Activated T-helper 2 cell treated with anti-CD3 and anti-CD28 coated beads, Interferon-gamma antibody, Interleukin-2, Interleukin-4, amounts not matched to agents 10 μg/mL and 5 μg/mL and 100 μg/mL, durations not matched to agents 14 hours and 24 hours and 36 hours (primary cell): ENCODE data around the gene POU5F1. TPM values are rescaled to one million over a fixed set of nuclear protein-coding genes. Genes with fewer than 3 reads are reported as not detected.

Experiments used
- DNase-seq: peaks from one replicate; pipeline ENCODE4 v3.0.0; 2021; ENCODE audit warnings: low spot score
- H3K27ac Mint-ChIP-seq: one replicate; pipeline ENCODE4 v1.8.0; 2021; ENCODE audit warnings: mixed read lengths
- H3K27me3 Mint-ChIP-seq: one replicate; pipeline ENCODE4 v1.8.0; 2021; ENCODE audit warnings: low read depth, mixed read lengths
- H3K36me3 Mint-ChIP-seq: one replicate; pipeline ENCODE4 v1.8.0; 2021; ENCODE audit warnings: low read depth, mixed read lengths
- H3K4me1 Mint-ChIP-seq: one replicate; pipeline ENCODE4 v1.8.0; 2021; ENCODE audit warnings: low read depth, mixed read lengths
- H3K4me3 Mint-ChIP-seq: one replicate; pipeline ENCODE4 v1.8.0; 2021; ENCODE audit warnings: low read depth, mild to moderate bottlenecking, moderate library complexity, mixed read lengths
- H3K9me3 Mint-ChIP-seq: one replicate; pipeline ENCODE4 v1.8.0; 2021; ENCODE audit warnings: mixed read lengths
- intact Hi-C: fragments of 100-400 bp; cut with micrococcal nuclease; formaldehyde crosslinking; loops from one replicate; pipeline ENCODE4 v1.15.1; 2023
- total RNA-seq: library from RNA; stranded (reverse); gene quantifications from 2 replicates; pipeline ENCODE4 v1.2.3, GENCODE V29; 2022

Gene POU5F1
- total RNA-seq, 1 donor from 2014 or later = not detected

DNA sequence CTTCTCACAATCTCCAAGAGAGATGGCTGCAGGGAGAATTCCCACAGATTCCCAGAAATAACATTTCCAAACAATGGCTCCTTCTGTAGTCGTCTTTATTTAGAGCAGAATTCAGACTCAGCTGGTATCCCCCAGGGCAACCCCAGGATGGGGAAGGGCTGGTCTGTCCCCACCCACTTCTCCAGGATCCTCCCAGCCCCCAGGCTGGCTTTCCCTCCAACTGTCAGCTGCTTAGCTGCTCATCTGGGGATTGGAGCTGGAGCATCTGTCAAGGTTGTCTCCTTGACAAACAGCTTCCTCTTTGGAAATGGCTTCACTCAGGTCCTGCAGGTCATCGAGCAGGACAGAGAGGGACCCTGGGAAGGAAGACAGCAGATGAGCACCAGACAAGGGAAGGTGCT, 28.1 kb downstream of the POU5F1 start:
- H3K4me3 Mint-ChIP-seq = no peak overlapping the region
- peaks cover 3% of the 10 kb centered on the region for H3K4me1 Mint-ChIP-seq
- H3K9me3 Mint-ChIP-seq = no peaks in the 10 kb centered on the region
- peaks cover 2% of the 10 kb centered on the region for H3K27me3 Mint-ChIP-seq
- peaks cover 12% of the 10 kb centered on the region for H3K36me3 Mint-ChIP-seq
- no peak for DNase-seq
- intact Hi-C loops = no loop called here
- H3K27ac Mint-ChIP-seq = no peak overlapping the region

- H3K9me3 Mint-ChIP-seq = no peaks in the 10 kb centered on the region
- peaks cover 3% of the 10 kb centered on the region for H3K4me1 Mint-ChIP-seq
- peaks cover 2% of the 10 kb centered on the region for H3K27me3 Mint-ChIP-seq
- intact Hi-C loops = no loop called here
- no peak overlapping the region for H3K27ac Mint-ChIP-seq
- no peak for DNase-seq
- H3K36me3 Mint-ChIP-seq = peaks cover 9% of the 10 kb centered on the region
- no peak overlapping the region for H3K4me3 Mint-ChIP-seq
Observed at GRCh38 chr6:31140643-31141042, 29.8 kb downstream of the POU5F1 start.

DNA sequence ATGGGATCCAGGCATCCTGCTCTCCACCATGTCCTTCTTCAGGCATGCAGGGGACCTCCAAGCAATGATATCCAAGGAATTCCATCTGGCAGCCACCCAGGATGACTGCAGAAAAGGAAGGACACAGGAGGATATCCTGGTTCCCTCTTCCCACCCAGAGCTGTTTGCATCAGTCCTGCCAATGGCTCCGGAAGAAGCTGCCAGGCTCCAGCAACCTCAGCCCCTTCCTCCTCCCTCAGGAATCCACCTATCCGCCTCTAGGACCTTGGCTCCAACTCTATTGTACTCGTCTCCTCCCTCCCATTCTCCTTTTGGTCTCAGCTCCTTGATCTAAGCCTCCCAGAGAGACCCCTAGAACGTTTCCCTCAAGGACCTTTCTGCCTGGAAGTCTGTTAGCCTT, 30.9 kb downstream of the POU5F1 start:
- Mint-ChIP-seq H3K9me3 (no peaks in the 10 kb centered on the region), H3K27me3 (peaks cover 2% of the 10 kb centered on the region), H3K4me1 (peaks cover 3% of the 10 kb centered on the region), H3K27ac (no peak overlapping the region), H3K36me3 (peaks cover 9% of the 10 kb centered on the region), H3K4me3 (no peak overlapping the region)
- intact Hi-C loops = no loop called here
- no peak for DNase-seq

DNA sequence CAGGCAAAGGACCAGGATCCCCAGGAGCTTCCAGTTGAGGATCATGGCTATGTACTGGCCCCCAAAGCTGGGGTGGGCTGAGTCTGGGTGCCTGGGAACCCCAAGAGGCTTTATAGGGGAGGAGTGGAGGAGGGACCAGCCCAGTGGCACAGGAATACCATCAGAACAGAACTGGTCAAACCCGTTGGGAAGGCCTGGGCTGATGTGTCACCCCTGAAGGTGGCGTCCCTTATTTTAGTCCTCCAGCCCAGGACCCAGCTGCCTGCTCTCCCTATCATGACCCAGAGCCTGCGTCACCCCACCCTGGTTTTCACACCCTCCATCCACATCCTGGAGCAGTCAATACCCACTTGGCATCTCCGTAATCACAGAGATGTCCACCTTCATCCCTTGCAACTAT, 31.5 kb downstream of the POU5F1 start, which contains the start of gene PSORS1C2:
Gene PSORS1C2, minus strand, starts transcription at position 85 of the 400 bp plus-strand sequence. Its CDS starts 40 bp downstream, at position 45.
- no peak within 1 kb of the TSS for H3K4me3 Mint-ChIP-seq
- H3K4me1 Mint-ChIP-seq = peaks cover 3% of the 10 kb centered on the region
- intact Hi-C loops = no loop called here
- no peaks in the 10 kb centered on the region for H3K9me3 Mint-ChIP-seq
- no peak for DNase-seq
- peaks cover 6% of the 10 kb centered on the region for H3K36me3 Mint-ChIP-seq
- H3K27me3 Mint-ChIP-seq = peaks cover 2% of the 10 kb centered on the region
- H3K27ac Mint-ChIP-seq = no peak within 1 kb of the TSS

DNA sequence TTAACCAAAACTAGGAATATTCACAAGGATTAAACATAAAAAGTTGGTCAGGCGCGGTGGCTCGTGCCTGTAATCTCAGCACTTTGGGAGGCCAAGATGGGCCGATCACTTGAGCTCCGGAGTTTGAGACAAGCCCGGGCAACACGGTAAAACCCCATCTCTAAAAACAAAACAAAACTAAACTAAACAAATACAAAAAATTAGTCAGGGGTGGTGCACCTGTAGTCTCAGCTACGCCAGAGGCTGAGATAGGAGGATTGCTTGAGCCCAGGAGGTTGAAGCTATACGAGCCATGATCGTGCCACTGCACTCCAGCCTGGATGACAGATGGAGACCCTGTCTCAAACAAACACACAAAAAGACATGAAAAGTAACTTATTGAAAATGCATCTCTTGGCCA, 34.8 kb downstream of the POU5F1 start:
- Mint-ChIP-seq H3K4me3 (no peak overlapping the region), H3K9me3 (no peaks in the 10 kb centered on the region), H3K27me3 (peaks cover 2% of the 10 kb centered on the region), H3K36me3 (no peaks in the 10 kb centered on the region), H3K4me1 (peaks cover 3% of the 10 kb centered on the region), H3K27ac (no peak overlapping the region)
- intact Hi-C loops = loop anchor here (2.0 kb wide), 1 partner anchor 23 kb away; the partner anchor contains the start of gene TCF19
- DNase-seq = no peak

DNA sequence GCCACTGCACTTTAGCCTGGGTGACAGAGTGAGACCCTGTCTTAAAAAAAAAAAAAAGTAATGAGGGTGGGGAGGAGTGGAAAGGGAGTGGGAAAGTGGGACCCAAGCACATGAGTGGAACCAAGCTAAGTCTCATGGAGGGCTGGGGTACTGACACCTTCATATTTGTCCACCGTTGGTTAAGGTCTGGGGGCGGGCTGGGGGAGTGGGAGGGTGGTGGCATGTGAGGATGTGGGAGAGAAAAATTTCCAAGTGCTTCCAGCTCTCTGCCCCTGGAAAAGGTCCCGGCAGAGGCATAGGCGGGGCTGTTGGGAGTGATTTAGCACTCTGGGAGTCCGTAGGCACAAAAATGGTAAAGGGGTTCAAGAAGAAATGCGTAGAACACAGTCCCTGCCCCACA, 37.7 kb downstream of the POU5F1 start:
- Mint-ChIP-seq H3K9me3 (no peaks in the 10 kb centered on the region), H3K36me3 (no peaks in the 10 kb centered on the region), H3K4me1 (peaks cover 3% of the 10 kb centered on the region), H3K4me3 (no peak overlapping the region), H3K27me3 (peaks cover 17% of the 10 kb centered on the region), H3K27ac (no peak overlapping the region)
- intact Hi-C loops = no loop called here
- DNase-seq = no peak

DNA sequence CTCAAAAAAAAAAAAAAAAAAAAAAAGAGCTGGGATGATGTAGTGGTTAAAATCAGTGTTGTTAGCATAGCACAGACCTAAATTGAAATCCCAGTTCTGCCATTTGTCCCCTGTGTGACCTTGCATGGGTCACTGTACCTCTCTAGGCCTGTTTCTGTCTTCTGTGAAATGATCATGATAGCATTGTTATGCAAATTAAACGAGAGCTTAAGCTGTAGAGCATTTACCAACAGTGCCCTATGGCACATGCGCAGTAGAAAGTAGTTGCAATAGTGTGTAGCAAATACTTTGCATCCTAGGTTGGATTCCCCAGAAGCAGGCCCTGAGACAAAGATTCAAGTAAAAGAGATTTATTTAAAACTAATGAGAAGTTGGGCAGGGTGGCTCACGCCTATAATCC, 38.9 kb downstream of the POU5F1 start:
- Mint-ChIP-seq H3K9me3 (no peaks in the 10 kb centered on the region), H3K4me3 (no peak overlapping the region), H3K4me1 (no peaks in the 10 kb centered on the region), H3K36me3 (no peaks in the 10 kb centered on the region), H3K27me3 (peaks cover 16% of the 10 kb centered on the region), H3K27ac (no peak overlapping the region)
- no peak for DNase-seq
- intact Hi-C loops = no loop called here

GRCh38 chr6:31130751-31131150, 39.7 kb downstream of the POU5F1 start:
- no peaks in the 10 kb centered on the region for H3K9me3 Mint-ChIP-seq
- DNase-seq = no peak
- no peak overlapping the region for H3K27ac Mint-ChIP-seq
- H3K4me1 Mint-ChIP-seq = no peaks in the 10 kb centered on the region
- intact Hi-C loops = no loop called here
- no peak overlapping the region for H3K4me3 Mint-ChIP-seq
- peaks cover 16% of the 10 kb centered on the region for H3K27me3 Mint-ChIP-seq
- H3K36me3 Mint-ChIP-seq = no peaks in the 10 kb centered on the region

GRCh38 chr6:31129130-31129529, 41.4 kb downstream of the POU5F1 start:
- H3K4me3 Mint-ChIP-seq = no peak overlapping the region
- H3K9me3 Mint-ChIP-seq = no peaks in the 10 kb centered on the region
- peaks cover 18% of the 10 kb centered on the region for H3K27me3 Mint-ChIP-seq
- no peaks in the 10 kb centered on the region for H3K36me3 Mint-ChIP-seq
- no peaks in the 10 kb centered on the region for H3K4me1 Mint-ChIP-seq
- intact Hi-C loops = no loop called here
- no peak overlapping the region for H3K27ac Mint-ChIP-seq
- DNase-seq = no peak

DNA sequence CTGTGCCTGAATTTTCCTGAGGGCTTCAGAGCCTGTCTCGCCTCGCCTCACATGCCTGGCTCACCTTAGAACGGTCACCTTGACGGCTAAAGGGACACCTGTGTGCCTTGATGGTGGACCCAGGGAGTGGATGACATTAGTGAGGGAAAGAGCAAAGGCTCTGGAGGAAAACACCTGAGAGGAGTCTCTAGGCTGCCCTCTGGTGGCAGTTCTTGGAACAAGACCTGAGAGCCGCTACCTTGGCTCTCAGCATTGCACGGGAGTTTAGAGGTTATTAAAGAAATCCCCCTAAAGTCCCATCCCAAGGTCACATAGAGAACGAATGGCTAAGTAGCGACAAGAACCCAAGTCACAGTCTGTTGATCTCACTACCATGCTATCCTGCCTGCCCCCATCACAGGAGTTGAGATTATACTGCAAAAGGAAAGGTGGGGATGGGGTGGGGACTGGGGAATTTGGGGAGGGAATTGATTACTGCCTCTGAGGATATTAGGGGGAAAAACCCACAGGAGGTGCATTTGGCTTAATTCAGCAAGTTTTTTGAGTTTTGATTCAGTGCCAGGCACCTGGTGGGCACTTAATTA, 42.3 kb downstream of the POU5F1 start:
- Mint-ChIP-seq H3K27ac (no peak overlapping the region), H3K4me1 (no peaks in the 10 kb centered on the region), H3K4me3 (no peak overlapping the region), H3K9me3 (no peaks in the 10 kb centered on the region), H3K27me3 (peaks cover 18% of the 10 kb centered on the region), H3K36me3 (no peaks in the 10 kb centered on the region)
- intact Hi-C loops = no loop called here
- DNase-seq = peak; percentile 52

DNA sequence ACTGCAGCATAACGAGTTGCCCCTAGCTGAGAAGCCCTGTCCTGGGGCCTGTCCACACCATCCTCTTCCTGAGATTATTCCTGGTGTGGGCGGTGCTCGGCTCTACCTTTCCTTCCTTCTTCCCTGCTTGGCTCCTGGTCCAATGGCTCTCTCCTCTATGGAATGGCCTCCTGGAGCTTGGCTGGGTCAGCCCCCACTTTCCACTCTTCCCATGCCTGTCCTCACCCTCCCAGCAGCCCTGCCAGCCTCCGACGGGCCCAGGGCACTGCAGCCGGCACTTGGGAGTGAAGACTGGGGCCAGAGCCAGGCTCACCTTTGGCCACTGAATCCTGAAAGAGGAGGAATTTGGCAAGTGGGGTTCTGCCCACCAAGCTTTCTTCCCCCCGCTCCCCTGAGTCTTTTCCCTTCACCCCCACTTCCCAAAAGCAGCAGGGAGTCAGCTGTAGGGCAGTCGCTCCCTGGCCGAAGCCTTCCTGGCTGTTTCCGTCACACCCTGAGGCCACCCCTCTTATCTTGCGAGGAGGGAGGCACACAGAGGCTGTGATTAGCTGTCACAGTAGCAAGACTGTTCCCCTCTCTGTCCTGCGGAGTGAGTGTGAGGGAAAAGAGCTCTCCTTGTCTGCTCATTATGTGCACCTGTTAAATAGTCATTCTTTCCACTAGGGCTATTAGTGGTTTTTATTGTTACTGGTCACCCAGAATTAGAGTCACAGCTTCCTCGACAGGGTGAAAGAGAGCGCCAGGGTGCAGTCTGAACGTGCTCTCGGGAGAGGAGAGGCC, 43.9 kb downstream of the POU5F1 start:
- H3K4me1 Mint-ChIP-seq = no peaks in the 10 kb centered on the region

DNA sequence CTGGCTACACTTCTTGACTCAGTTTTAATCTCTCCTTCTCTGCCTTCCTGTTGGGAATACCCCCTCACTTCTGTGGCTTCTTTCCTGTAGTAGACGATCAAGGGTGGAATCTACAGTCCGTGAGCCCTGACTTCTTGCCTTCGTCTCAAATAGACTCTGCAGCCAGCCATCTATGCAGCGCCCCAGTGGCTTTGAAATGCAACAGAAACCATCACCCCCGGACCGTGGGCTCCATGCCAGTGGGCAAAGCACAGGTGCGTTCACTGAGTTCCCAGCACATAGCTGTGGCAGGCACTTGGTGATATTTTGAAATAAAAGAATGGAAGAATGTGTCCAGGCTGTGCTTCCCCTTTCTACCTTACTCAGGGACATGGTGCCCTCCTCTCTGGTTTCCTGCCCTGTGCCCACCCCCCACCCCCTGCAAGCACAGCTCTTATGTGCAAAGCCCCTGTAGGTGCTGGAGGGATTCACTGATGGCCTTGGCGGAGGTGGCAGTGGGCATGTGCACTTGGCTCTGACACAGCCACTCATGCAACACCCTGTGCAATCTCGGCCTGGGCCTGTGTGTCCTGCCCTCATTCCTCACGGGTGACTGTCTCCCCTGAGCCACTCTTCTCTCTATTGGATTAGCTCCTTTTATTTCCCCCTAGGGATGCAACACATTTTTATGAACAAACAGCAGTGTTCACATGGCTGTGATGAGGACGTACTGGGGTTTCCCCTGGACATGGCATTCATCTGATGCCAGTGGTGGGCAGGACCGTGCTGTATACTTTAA, 44.7 kb downstream of the POU5F1 start:
- H3K36me3 Mint-ChIP-seq = no peaks in the 10 kb centered on the region
- DNase-seq = no peak
- no peaks in the 10 kb centered on the region for H3K4me1 Mint-ChIP-seq
- intact Hi-C loops = no loop called here
- no peak overlapping the region for H3K4me3 Mint-ChIP-seq
- H3K27ac Mint-ChIP-seq = no peak overlapping the region
- no peaks in the 10 kb centered on the region for H3K9me3 Mint-ChIP-seq
- peaks cover 18% of the 10 kb centered on the region for H3K27me3 Mint-ChIP-seq

More for the DNA sequence above, 43.9 kb downstream of the POU5F1 start:
- Mint-ChIP-seq H3K9me3 (no peaks in the 10 kb centered on the region), H3K4me3 (no peak overlapping the region), H3K27me3 (peaks cover 18% of the 10 kb centered on the region), H3K27ac (no peak overlapping the region), H3K36me3 (no peaks in the 10 kb centered on the region)
- intact Hi-C loops = no loop called here
- no peak for DNase-seq

DNA sequence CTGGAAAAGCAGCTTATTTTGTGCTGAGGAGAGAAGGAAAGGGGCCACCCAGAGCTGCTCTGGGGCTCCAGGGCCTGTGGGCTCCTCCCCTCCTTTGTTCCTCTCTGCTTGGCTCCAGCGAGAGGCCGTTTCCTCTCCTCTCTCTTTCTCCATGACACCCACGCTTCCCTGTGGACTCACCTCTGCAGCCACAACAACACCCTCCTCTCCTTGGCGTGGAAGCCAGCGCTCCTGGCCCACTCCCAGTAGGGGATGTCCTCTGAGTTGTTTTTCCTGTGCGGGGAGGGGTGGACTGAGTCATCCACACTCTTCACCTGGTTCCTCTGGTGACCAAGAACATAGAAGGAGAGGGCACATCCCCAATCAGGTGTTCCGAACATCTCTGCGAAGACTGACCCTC, 45.3 kb downstream of the POU5F1 start:
- no peak overlapping the region for H3K4me3 Mint-ChIP-seq
- no peaks in the 10 kb centered on the region for H3K9me3 Mint-ChIP-seq
- H3K27me3 Mint-ChIP-seq = peaks cover 18% of the 10 kb centered on the region
- no peaks in the 10 kb centered on the region for H3K4me1 Mint-ChIP-seq
- no peak overlapping the region for H3K27ac Mint-ChIP-seq
- intact Hi-C loops = no loop called here
- no peaks in the 10 kb centered on the region for H3K36me3 Mint-ChIP-seq
- DNase-seq = no peak
